GM12892 (cell line): ENCODE data around the gene SLC22A9.

Source experiments
- POLR2A ChIP-seq: IDR thresholded peaks from 2 replicates; pipeline ENCODE4 v1.6.1; 2011; ENCODE audit warnings: low read depth, low read length, control low read depth
- POLR2AphosphoS5 ChIP-seq: IDR thresholded peaks from 2 replicates; pipeline ENCODE4 v1.6.1; 2011; ENCODE audit warnings: low read depth, low read length, control low read depth
- TAF1 ChIP-seq: IDR thresholded peaks from 2 replicates; pipeline ENCODE4 v1.6.1; 2011; ENCODE audit warnings: low read depth, mild to moderate bottlenecking, control low read depth, low read length, borderline replicate concordance

DNA sequence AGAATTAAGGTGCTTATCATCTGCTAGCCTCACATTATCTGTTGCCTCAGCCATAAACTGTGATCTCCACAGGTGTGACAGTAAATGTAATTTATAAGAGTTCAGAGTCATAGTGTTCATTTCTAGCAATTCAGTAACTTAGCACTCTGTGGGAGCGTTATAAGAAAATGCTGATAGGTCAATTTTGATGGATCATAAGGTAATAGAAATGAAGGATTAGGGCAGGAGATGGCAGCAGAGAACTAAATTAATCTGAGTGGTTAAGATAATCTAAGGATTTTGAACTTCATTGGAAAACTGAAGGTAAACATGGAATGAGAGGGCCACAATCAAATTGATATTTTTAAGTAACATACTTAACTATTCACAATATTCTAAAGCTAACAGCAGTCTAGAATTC is 26.5 kb upstream of the SLC22A9 start:
- TF ChIP-seq TAF1 (no peak), POLR2AphosphoS5 (no peak), POLR2A (no peak)
